Mesendoderm (in vitro differentiated cells): ENCODE measurements around the gene NPIPA7. TPM values are rescaled to one million over a fixed set of nuclear protein-coding genes. Genes with fewer than 3 reads are reported as not detected.
"Not testable (repeated sequence)": the region's sequence is repeated elsewhere in the genome, so short reads cannot be mapped to it uniquely, and the experiment has no call there.

Experiments used
- DNase-seq: peaks from one replicate; pipeline ENCODE4 v3.0.0; 2013
- H2AK5ac ChIP-seq: 2 replicates; pipeline ENCODE4 v1.6.1; 2013; ENCODE audit warnings: low read length, inconsistent platforms
- H2BK120ac ChIP-seq: 2 replicates; pipeline ENCODE4 v1.6.1; 2013; ENCODE audit warnings: low read depth, mild to moderate bottlenecking, low read length, moderate library complexity, mixed read lengths
- H2BK15ac ChIP-seq: replicated peaks from 2 replicates; pipeline ENCODE4 v1.6.1; 2013; ENCODE audit warnings: low read depth, mild to moderate bottlenecking, moderate library complexity
- H2BK5ac ChIP-seq: 2 replicates; pipeline ENCODE4 v1.6.1; 2013; ENCODE audit warnings: low read length, inconsistent platforms
- H3K18ac ChIP-seq: 2 replicates; pipeline ENCODE4 v1.6.1; 2013; ENCODE audit warnings: mild to moderate bottlenecking, low read length, mixed read lengths
- H3K23ac ChIP-seq: one replicate; pipeline ENCODE4 v1.6.1; 2013; ENCODE audit warnings: low read length
- H3K27ac ChIP-seq: 2 replicates; pipeline ENCODE4 v1.5.1; 2013; ENCODE audit warnings: low read depth, mild to moderate bottlenecking, inconsistent platforms, low read length, moderate library complexity
- H3K27me3 ChIP-seq: 2 replicates; pipeline ENCODE4 v1.6.1; 2013; ENCODE audit warnings: low read length, control low read depth, mild to moderate bottlenecking, inconsistent platforms; ENCODE audit not compliant: insufficient read depth, poor library complexity
- H3K36me3 ChIP-seq: 2 replicates; pipeline ENCODE4 v1.6.1; 2013; ENCODE audit warnings: low read length, inconsistent platforms; ENCODE audit not compliant: control insufficient read depth, insufficient read depth
- H3K4ac ChIP-seq: one replicate; pipeline ENCODE4 v1.6.1; 2013; ENCODE audit warnings: low read depth, mild to moderate bottlenecking, low read length, moderate library complexity
- H3K4me1 ChIP-seq: 2 replicates; pipeline ENCODE4 v1.6.1; 2013; ENCODE audit warnings: low read depth, low read length, inconsistent platforms; ENCODE audit not compliant: control insufficient read depth
- H3K4me2 ChIP-seq: 2 replicates; pipeline ENCODE4 v1.6.1; 2013; ENCODE audit warnings: low read length
- H3K4me3 ChIP-seq: 2 replicates; pipeline ENCODE4 v1.5.1; 2013; ENCODE audit warnings: mild to moderate bottlenecking, low read length
- H3K56ac ChIP-seq: one replicate; pipeline ENCODE4 v1.6.1; 2013; ENCODE audit warnings: low read length
- H3K79me1 ChIP-seq: 2 replicates; pipeline ENCODE4 v1.6.1; 2013; ENCODE audit warnings: low read length, inconsistent platforms
- H3K79me2 ChIP-seq: 2 replicates; pipeline ENCODE4 v1.6.1; 2013; ENCODE audit warnings: mild to moderate bottlenecking, low read length; ENCODE audit not compliant: control insufficient read depth, insufficient read depth
- H3K9ac ChIP-seq: 2 replicates; pipeline ENCODE4 v1.6.1; 2013; ENCODE audit warnings: low read length, inconsistent platforms
- H4K5ac ChIP-seq: one replicate; pipeline ENCODE4 v1.6.1; 2013; ENCODE audit warnings: low read length
- H4K8ac ChIP-seq: one replicate; pipeline ENCODE4 v1.6.1; 2013; ENCODE audit warnings: low read depth, mild to moderate bottlenecking, control low read depth, low read length, moderate library complexity
- WGBS: extraction: QIAGEN DNeasy Blood & Tissue Kit; methylation state at CpG from one replicate; pipeline ENCODE4 v1.1.7; 2013; ENCODE audit warnings: low lambda C conversion rate, missing lambda C conversion rate; ENCODE audit not compliant: insufficient coverage; ENCODE audit errors: extremely low coverage; 5-methylcytosine and 5-hydroxymethylcytosine counted together
- polyA plus RNA-seq, 2 experiments: library from polyadenylated mRNA; stranded (reverse); fragments of 200-250 nt; gene quantifications; one replicate each; pipeline ENCODE4 v1.2.3, GENCODE V29; 2013

The NPIPA7 gene
- 30.8 TPM for polyA plus RNA-seq (2013, experiment 1 of 2)
- 29.9 TPM for polyA plus RNA-seq (2013, experiment 2 of 2)

- not testable (repeated sequence) for H3K9ac ChIP-seq, H2AK5ac ChIP-seq, H3K79me1 ChIP-seq
Measured at GRCh38 chr16:16378840-16379239, at the start of gene NPIPA7. TSS of gene NPIPA7 (plus strand) at chr16:16379140. CDS start at chr16:16379245, 105 bp downstream.

GRCh38 chr16:16331466-16331865 is 47.5 kb upstream of the NPIPA7 start:
- not testable (repeated sequence) for H3K4me3 ChIP-seq, H3K9ac ChIP-seq, H3K79me1 ChIP-seq, H3K27me3 ChIP-seq, H2BK120ac ChIP-seq, H3K27ac ChIP-seq, H2BK15ac ChIP-seq, H3K36me3 ChIP-seq, H3K79me2 ChIP-seq, H3K4me1 ChIP-seq, H2BK5ac ChIP-seq, H3K4ac ChIP-seq, H3K56ac ChIP-seq, H3K4me2 ChIP-seq, H2AK5ac ChIP-seq, H3K23ac ChIP-seq, DNase-seq, H4K5ac ChIP-seq, H3K18ac ChIP-seq, H4K8ac ChIP-seq
- no CpG with 5 or more reads among the region's 23 CpGs for WGBS

More at GRCh38 chr16:16378840-16379239, at the start of gene NPIPA7:
- not testable (repeated sequence) for H3K36me3 ChIP-seq, H3K18ac ChIP-seq, H2BK120ac ChIP-seq, H3K27ac ChIP-seq, H3K4me3 ChIP-seq, H3K56ac ChIP-seq, H4K5ac ChIP-seq, H3K79me2 ChIP-seq, H2BK5ac ChIP-seq, H4K8ac ChIP-seq, H3K27me3 ChIP-seq, H3K23ac ChIP-seq, H3K4me2 ChIP-seq, H3K4me1 ChIP-seq, DNase-seq, H2BK15ac ChIP-seq, H3K4ac ChIP-seq
- no CpG with 5 or more reads among the region's 3 CpGs for WGBS

- H2BK120ac ChIP-seq, H3K4ac ChIP-seq, H2AK5ac ChIP-seq, H3K4me2 ChIP-seq, H4K8ac ChIP-seq, H4K5ac ChIP-seq, H3K23ac ChIP-seq, H3K27me3 ChIP-seq, H3K36me3 ChIP-seq, H2BK5ac ChIP-seq, DNase-seq, H3K18ac ChIP-seq, H3K56ac ChIP-seq, H3K27ac ChIP-seq, H3K79me2 ChIP-seq, H3K4me1 ChIP-seq, H3K79me1 ChIP-seq, H2BK15ac ChIP-seq, H3K9ac ChIP-seq, H3K4me3 ChIP-seq: not testable (repeated sequence)
- no CpG with 5 or more reads among the region's 30 CpGs for WGBS
Measured at GRCh38 chr16:16357556-16357955, 21.4 kb upstream of the NPIPA7 start.

- not testable (repeated sequence) for H3K4me3 ChIP-seq, H4K5ac ChIP-seq, H2BK5ac ChIP-seq, DNase-seq, H3K27ac ChIP-seq, H3K27me3 ChIP-seq, H2AK5ac ChIP-seq, H2BK120ac ChIP-seq, H3K4me1 ChIP-seq, H3K79me1 ChIP-seq, H2BK15ac ChIP-seq, H3K23ac ChIP-seq, H3K4me2 ChIP-seq, H4K8ac ChIP-seq, H3K9ac ChIP-seq, H3K79me2 ChIP-seq, H3K18ac ChIP-seq, H3K4ac ChIP-seq, H3K36me3 ChIP-seq, H3K56ac ChIP-seq
- WGBS: no CpG with 5 or more reads among the region's 40 CpGs
Measured at GRCh38 chr16:16358539-16359240, 20.2 kb upstream of the NPIPA7 start.

GRCh38 chr16:16363595-16363994 is 15.3 kb upstream of the NPIPA7 start:
- H3K23ac ChIP-seq, H3K79me1 ChIP-seq, H3K27ac ChIP-seq, H4K5ac ChIP-seq, H3K36me3 ChIP-seq, H3K4me1 ChIP-seq, H3K4me2 ChIP-seq, H2BK5ac ChIP-seq, H3K56ac ChIP-seq, H3K27me3 ChIP-seq, H2BK120ac ChIP-seq, DNase-seq, H3K79me2 ChIP-seq, H2AK5ac ChIP-seq, H3K4ac ChIP-seq, H2BK15ac ChIP-seq, H3K4me3 ChIP-seq, H4K8ac ChIP-seq, H3K9ac ChIP-seq, H3K18ac ChIP-seq: not testable (repeated sequence)
- no CpG with 5 or more reads among the region's 31 CpGs for WGBS

GRCh38 chr16:16364100-16364499 is 14.8 kb upstream of the NPIPA7 start:
- not testable (repeated sequence) for H2BK15ac ChIP-seq, H3K79me2 ChIP-seq, H4K5ac ChIP-seq, H3K4me3 ChIP-seq, H3K4ac ChIP-seq, H4K8ac ChIP-seq, H3K18ac ChIP-seq, H3K36me3 ChIP-seq, H2BK120ac ChIP-seq, H3K4me1 ChIP-seq, H2AK5ac ChIP-seq, H3K79me1 ChIP-seq, DNase-seq, H3K9ac ChIP-seq, H3K23ac ChIP-seq, H2BK5ac ChIP-seq, H3K56ac ChIP-seq, H3K4me2 ChIP-seq, H3K27ac ChIP-seq, H3K27me3 ChIP-seq
- no CpG with 5 or more reads among the region's 39 CpGs for WGBS
